Kidney (tissue), 14 donors: ENCODE data around the gene IMMP1L. TPM values are rescaled to one million over a fixed set of nuclear protein-coding genes. Genes with fewer than 3 reads are reported as not detected.

Experiments used
- DNase-seq, 5 donors: peaks; one replicate each; pipeline ENCODE4 v3.0.0-alpha.2; 2013 to 2020
- FAIRE-seq: peaks from 2 replicates; lab custom pipeline; 2012; peaks lifted over from hg19 to GRCh38; lab: Jason Lieb, UNC
- H3K27ac ChIP-seq, 2 donors: one replicate each; pipeline ENCODE4 v1.7.0; 2013; ENCODE audit warnings: low read depth in 2 of 2, low read length in 2 of 2, inconsistent platforms in 1 of 2
- H3K27me3 ChIP-seq: one replicate; pipeline ENCODE4 v1.7.1; 2013; ENCODE audit warnings: low read length, inconsistent platforms; ENCODE audit not compliant: control insufficient read depth, insufficient read depth
- H3K36me3 ChIP-seq, 3 donors: one replicate each; pipeline versions ENCODE4 v1.7.0 to v1.7.1; 2013; ENCODE audit warnings: low read length in 3 of 3, control low read depth in 1 of 3, inconsistent platforms in 1 of 3; ENCODE audit not compliant: insufficient read depth in 3 of 3, control insufficient read depth in 2 of 3
- H3K4me1 ChIP-seq, 3 donors: one replicate each; pipeline versions ENCODE4 v1.7.0 to v1.7.1; 2013; ENCODE audit warnings: low read length in 3 of 3, inconsistent platforms in 1 of 3, low read depth in 1 of 3; ENCODE audit not compliant: control insufficient read depth in 2 of 3, insufficient read depth in 2 of 3
- H3K4me3 ChIP-seq, 3 donors: one replicate each; pipeline versions ENCODE4 v1.7.0 to v1.8.1; 2013; ENCODE audit warnings: low read length in 3 of 3, control low read depth in 1 of 3, inconsistent platforms in 1 of 3
- H3K9ac ChIP-seq, 3 donors: one replicate each; pipeline versions ENCODE4 v1.7.0 to v1.7.1; 2013; ENCODE audit warnings: low read length in 3 of 3, control low read depth in 1 of 3, inconsistent platforms in 1 of 3
- H3K9me3 ChIP-seq, 3 donors: one replicate each; pipeline versions ENCODE4 v1.7.0 to v1.7.1; 2013; ENCODE audit warnings: low read length in 3 of 3, control low read depth in 1 of 3, inconsistent platforms in 1 of 3; ENCODE audit not compliant: control insufficient read depth in 2 of 3, insufficient read depth in 1 of 3
- CTCF ChIP-seq: IDR thresholded peaks from 3 replicates; pipeline ENCODE4 v1.5.1; 2012; ENCODE audit warnings: mild to moderate bottlenecking, moderate library complexity, borderline replicate concordance; ENCODE audit not compliant: insufficient read depth; ENCODE audit errors: extremely low read depth
- intact Hi-C: fragments of 100-400 bp; cut with DNase I; formaldehyde crosslinking; loops from one replicate; pipeline ENCODE4 v1.11.1; 2022
- polyA plus RNA-seq: library from polyadenylated mRNA; stranded (reverse); fragments of 350-450 nt; fragmentation: Illumina TruSeq; extraction: RNeasy Lipid Tissue Mini Kit (QIAGEN cat#74804); gene quantifications from one replicate; pipeline ENCODE4 v1.2.3, GENCODE V29; 2014; ENCODE audit warnings: low read depth, low replicate concordance; ENCODE audit not compliant: insufficient read depth
- total RNA-seq: library from RNA; stranded (reverse); fragmentation: NEBNext Ultra II Directional; extraction: Animal tissue kit (Norgen Biotek cat#: 25700); gene quantifications from one replicate; pipeline ENCODE4 v1.2.1, GENCODE V29; 2021
- donor health status: control.
- donor health status: control.
- donor health status: control.
- donor health status: control.
- donor health status: control.
- donor health status: DM: yes; HTN: yes; CAD: no.
- donor health status: Normal renal cell carcinoma (clear cell type).

The IMMP1L gene
- total and polyA plus RNA-seq, 2 donors from 2014 or later = 23.8 to 127 TPM

- H3K27ac ChIP-seq = no peak overlapping the region
- no peak for FAIRE-seq
- no peak overlapping the region for H3K4me3 ChIP-seq
- DNase-seq = no peak
- H3K36me3 ChIP-seq = no peaks in the 10 kb centered on the region
- TF ChIP-seq CTCF = no peak
- no peaks in the 10 kb centered on the region for H3K9me3 ChIP-seq
- H3K9ac ChIP-seq = no peak overlapping the region
- intact Hi-C loops = no loop called here
- H3K4me1 ChIP-seq = no peaks in the 10 kb centered on the region
- no peaks in the 10 kb centered on the region for H3K27me3 ChIP-seq
Observed at GRCh38 chr11:31437742-31438435, 71.5 kb downstream of the IMMP1L start.

- Histone ChIP-seq H3K9ac (no peak overlapping the region), H3K4me1 (no peaks in the 10 kb centered on the region), H3K27ac (no peak overlapping the region), H3K4me3 (no peak overlapping the region), H3K36me3 (peaks cover 0 to 2% (median 0%) of the 10 kb centered on the region in 3 donors), H3K9me3 (no peaks in the 10 kb centered on the region), H3K27me3 (no peaks in the 10 kb centered on the region)
- no peak for FAIRE-seq
- DNase-seq = no peak
- TF ChIP-seq CTCF = no peak
- intact Hi-C loops = no loop called here
Observed at GRCh38 chr11:31433851-31434250, 75.6 kb downstream of the IMMP1L start.

GRCh38 chr11:31424652-31425051 is 84.8 kb downstream of the IMMP1L start:
- no peak for DNase-seq
- TF ChIP-seq CTCF = no peak
- no peaks in the 10 kb centered on the region for H3K4me1 ChIP-seq
- no peak overlapping the region for H3K27ac ChIP-seq
- H3K9me3 ChIP-seq = no peaks in the 10 kb centered on the region
- H3K27me3 ChIP-seq = no peaks in the 10 kb centered on the region
- FAIRE-seq = no peak
- H3K4me3 ChIP-seq = no peak overlapping the region
- H3K9ac ChIP-seq = no peak overlapping the region
- intact Hi-C loops = no loop called here
- H3K36me3 ChIP-seq = no peaks in the 10 kb centered on the region
